DOHH2 (cell line): Measurements from ENCODE around the gene TCEA2.

Source experiments
- H3F3A ChIP-seq: fragments of 200-600 bp; sonication (generic), shearing (Covaris generic); 2 replicates; pipeline ENCODE4 v1.6.0; 2016; ENCODE audit warnings: antibody characterized with exemption, mild to moderate bottlenecking; ENCODE audit not compliant: control insufficient read depth, insufficient read depth
- H3K27ac ChIP-seq: fragments of 200-600 bp; sonication (generic); 2 replicates; pipeline ENCODE4 v1.5.1; 2014; ENCODE audit warnings: low read depth, mild to moderate bottlenecking, low read length, moderate library complexity
- H3K27me3 ChIP-seq: fragments of 200-600 bp; sonication (generic); 2 replicates; pipeline ENCODE4 v1.6.1; 2014; ENCODE audit warnings: mild to moderate bottlenecking, low read length, mixed read lengths; ENCODE audit not compliant: control insufficient read depth
- H3K36me3 ChIP-seq: fragments of 200-600 bp; sonication (generic); 2 replicates; pipeline ENCODE4 v1.6.1; 2014; ENCODE audit warnings: mild to moderate bottlenecking, low read length, moderate library complexity, mixed read lengths; ENCODE audit not compliant: control insufficient read depth
- H3K4me1 ChIP-seq: fragments of 200-600 bp; sonication (generic); 2 replicates; pipeline ENCODE4 v1.6.1; 2014; ENCODE audit warnings: mild to moderate bottlenecking, low read length, mixed read lengths; ENCODE audit not compliant: control insufficient read depth
- H3K4me2 ChIP-seq: fragments of 200-600 bp; sonication (generic); 2 replicates; pipeline ENCODE4 v1.6.0; 2014; ENCODE audit warnings: mild to moderate bottlenecking, low read length, moderate library complexity
- H3K4me3 ChIP-seq: fragments of 200-600 bp; sonication (generic); 2 replicates; pipeline ENCODE4 v1.5.1; 2014; ENCODE audit warnings: mild to moderate bottlenecking, low read length, mixed read lengths
- H3K79me2 ChIP-seq: fragments of 200-600 bp; sonication (generic); 2 replicates; pipeline ENCODE4 v1.6.1; 2014; ENCODE audit warnings: mild to moderate bottlenecking, low read length, mixed read lengths; ENCODE audit not compliant: control insufficient read depth
- H3K9me2 ChIP-seq: fragments of 200-600 bp; sonication (generic); replicated peaks from 2 replicates; pipeline ENCODE4 v1.6.1; 2014; ENCODE audit warnings: mild to moderate bottlenecking, low read length, mixed read lengths; ENCODE audit not compliant: control insufficient read depth
- H3K9me3 ChIP-seq: fragments of 200-600 bp; sonication (generic); 2 replicates; pipeline ENCODE4 v1.6.1; 2014; ENCODE audit warnings: antibody characterized with exemption, low read length, mixed read lengths; ENCODE audit not compliant: control insufficient read depth, insufficient read depth
- H4K20me1 ChIP-seq: fragments of 200-600 bp; sonication (generic); 2 replicates; pipeline ENCODE4 v1.6.0; 2014; ENCODE audit warnings: low read depth, mild to moderate bottlenecking, antibody characterized with exemption, low read length, moderate library complexity; ENCODE audit not compliant: control insufficient read depth, insufficient read depth
- EZH2phosphoT487 ChIP-seq: fragments of 200-600 bp; sonication (generic); IDR thresholded peaks from 2 replicates; pipeline ENCODE4 v1.6.1; 2017; ENCODE audit warnings: borderline replicate concordance, mild to moderate bottlenecking, antibody characterized with exemption, low read length, moderate library complexity, mixed read lengths
- TF ChIP-seq, protein P1 (sequence below): fragments of 200-600 bp; sonication (generic); IDR thresholded peaks from one replicate; pipeline ENCODE4 v1.5.1; 2014; ENCODE audit warnings: antibody characterized with exemption, mild to moderate bottlenecking, low read depth, low read length; ENCODE audit not compliant: poor library complexity, severe bottlenecking

Gene TCEA2

DNA sequence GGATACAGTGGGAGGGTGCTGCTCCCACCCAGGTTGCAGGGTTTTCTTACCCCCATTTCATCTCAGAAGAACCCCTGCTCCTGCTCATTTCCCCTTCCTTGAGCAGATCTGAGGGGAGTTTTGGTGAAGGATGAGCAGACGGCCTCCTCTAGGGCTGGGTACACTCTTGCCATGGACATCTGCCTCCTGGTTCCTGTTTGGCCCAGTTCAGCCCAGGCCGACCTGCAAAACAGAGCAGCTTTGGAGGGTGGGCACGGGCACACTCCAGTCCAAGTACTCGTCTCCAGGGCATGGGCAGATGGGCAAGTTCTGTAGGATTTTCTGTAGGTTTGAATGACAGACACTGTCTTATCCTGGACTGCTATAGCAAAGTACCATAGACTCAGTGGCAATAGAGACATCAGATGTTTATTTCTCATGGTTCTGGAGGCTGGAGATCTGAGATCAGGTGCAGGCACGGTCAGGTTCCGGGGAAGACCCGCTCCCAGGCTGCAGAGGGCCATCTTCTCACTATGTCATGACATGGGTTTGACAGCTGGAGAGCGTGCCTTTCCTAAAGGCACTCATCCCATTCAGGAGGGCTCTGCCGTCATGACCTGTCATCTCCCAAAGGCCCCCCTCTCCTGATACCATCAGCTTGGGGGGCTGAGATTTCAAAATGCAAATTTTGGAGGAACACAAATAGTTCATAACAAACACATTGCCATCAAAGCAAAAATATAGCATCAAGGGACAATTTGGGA, 38.1 kb downstream of the TCEA2 start:
- Histone ChIP-seq H3K27me3 (peaks cover 19% of the 10 kb centered on the region), H3K36me3 (no peaks in the 10 kb centered on the region), H3K4me3 (peak overlapping the region; percentile 62), H3F3A (peaks cover 5% of the 10 kb centered on the region; the same call in 1 of the 2 replicates), H3K9me2 (no peaks in the 10 kb centered on the region), H3K79me2 (no peaks in the 10 kb centered on the region), H3K9me3 (peaks cover 8% of the 10 kb centered on the region; the same call in 1 of the 2 replicates), H4K20me1 (0 out of 2 replicates have a peak, but pooled peaks cover 4% of the 10 kb centered on the region), H3K4me1 (peaks cover 46% of the 10 kb centered on the region), H3K4me2 (peak overlapping the region; percentile 54), H3K27ac (peak overlapping the region; percentile 53)
- no peak for TF ChIP-seq EZH2phosphoT487
- TF ChIP-seq, protein P1, sequence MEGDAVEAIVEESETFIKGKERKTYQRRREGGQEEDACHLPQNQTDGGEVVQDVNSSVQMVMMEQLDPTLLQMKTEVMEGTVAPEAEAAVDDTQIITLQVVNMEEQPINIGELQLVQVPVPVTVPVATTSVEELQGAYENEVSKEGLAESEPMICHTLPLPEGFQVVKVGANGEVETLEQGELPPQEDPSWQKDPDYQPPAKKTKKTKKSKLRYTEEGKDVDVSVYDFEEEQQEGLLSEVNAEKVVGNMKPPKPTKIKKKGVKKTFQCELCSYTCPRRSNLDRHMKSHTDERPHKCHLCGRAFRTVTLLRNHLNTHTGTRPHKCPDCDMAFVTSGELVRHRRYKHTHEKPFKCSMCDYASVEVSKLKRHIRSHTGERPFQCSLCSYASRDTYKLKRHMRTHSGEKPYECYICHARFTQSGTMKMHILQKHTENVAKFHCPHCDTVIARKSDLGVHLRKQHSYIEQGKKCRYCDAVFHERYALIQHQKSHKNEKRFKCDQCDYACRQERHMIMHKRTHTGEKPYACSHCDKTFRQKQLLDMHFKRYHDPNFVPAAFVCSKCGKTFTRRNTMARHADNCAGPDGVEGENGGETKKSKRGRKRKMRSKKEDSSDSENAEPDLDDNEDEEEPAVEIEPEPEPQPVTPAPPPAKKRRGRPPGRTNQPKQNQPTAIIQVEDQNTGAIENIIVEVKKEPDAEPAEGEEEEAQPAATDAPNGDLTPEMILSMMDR: no peak

DNA sequence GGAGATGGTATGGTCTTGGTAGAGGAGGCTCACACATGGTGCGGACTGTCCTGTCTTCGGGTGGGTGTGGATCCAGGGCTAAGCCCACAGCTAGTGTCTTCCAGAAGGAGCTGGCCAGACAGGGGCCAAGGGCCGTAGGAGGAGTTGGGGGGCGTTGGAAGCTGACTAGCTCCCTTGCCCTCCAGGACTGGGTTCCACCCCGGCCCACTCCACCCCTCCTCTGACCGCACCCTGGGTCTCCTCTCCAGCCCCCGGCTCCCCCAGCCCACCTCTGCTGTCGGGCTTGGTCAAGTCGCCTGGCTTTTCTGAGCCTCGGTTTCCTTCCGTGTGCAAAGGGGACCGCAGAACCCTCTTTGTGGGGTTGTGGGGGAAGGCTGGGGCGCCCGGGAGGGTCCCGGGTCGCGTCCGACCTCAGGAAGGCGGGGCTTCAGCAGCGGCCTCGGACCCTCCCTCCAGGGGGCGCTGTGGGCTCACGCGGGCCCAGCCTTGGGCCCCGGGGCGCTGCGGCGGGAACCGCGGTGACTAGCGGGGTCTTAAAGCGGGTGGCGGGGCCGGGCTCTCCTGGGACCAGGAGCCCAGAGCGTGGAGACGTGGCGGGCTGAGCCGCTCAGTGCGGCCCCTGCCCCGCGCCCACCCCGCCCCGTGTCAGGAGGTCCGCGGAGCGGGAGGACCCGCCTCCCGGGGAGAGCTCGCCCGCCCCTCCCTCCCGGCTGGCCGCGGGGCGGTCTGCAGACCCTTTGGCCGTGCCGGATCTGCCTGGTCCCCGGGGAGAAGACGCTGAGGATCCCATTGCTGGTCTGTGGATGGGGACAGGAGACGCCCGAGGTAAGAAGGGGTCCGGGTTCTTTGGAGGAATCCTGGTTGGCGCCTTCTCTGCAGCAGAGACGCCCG, 39.0 kb downstream of the TCEA2 start:
- Histone ChIP-seq H4K20me1 (0 out of 2 replicates have a peak, but pooled peaks cover 4% of the 10 kb centered on the region), H3K4me3 (peak overlapping the region; percentile 62), H3K27me3 (peaks cover 19% of the 10 kb centered on the region), H3K9me2 (no peaks in the 10 kb centered on the region), H3K4me2 (peak overlapping the region; percentile 54), H3K4me1 (peaks cover 46% of the 10 kb centered on the region), H3F3A (peaks cover 5% of the 10 kb centered on the region; the same call in 1 of the 2 replicates), H3K79me2 (no peaks in the 10 kb centered on the region), H3K36me3 (no peaks in the 10 kb centered on the region), H3K9me3 (peaks cover under 1% of the 10 kb centered on the region; the same call in 1 of the 2 replicates), H3K27ac (no peak overlapping the region)
- TF ChIP-seq, protein P1: peak; percentile 89
- TF ChIP-seq EZH2phosphoT487: no peak

DNA sequence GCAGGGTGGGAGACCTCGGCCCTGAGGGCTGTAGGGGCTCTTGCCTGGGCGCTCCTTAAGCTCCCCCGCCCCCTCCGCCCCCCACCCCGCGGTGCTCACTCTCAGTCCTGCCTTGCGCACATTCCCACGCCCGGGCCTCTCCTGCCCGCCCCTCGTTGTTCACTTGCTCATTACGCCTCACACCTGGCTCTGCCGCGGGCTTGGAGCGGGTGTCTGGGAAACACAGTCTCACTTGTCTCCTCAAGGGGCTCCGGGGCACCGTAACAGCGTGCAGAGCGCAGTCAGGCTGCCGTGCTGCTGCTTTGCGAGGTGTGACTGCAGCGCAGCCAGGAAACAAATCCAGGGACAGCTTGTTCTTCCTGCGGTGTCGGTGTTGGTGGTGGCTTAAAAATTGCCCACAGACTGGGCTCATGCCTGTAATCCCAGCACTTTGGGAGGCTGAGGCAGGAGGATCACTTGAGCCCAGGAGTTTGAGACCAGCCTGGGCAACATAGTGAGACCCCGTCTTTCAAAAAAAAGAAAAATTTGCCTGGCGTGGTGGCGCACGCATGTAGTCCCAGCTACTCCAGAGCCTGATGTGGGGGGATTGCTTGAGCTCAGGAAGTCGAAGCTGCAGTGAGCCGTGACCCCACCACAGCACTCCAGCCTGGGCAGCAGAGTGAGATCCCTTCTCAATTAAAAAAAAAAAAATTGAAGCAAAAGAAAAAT, 39.8 kb downstream of the TCEA2 start:
- Histone ChIP-seq H3K9me3 (no peaks in the 10 kb centered on the region), H3K79me2 (no peaks in the 10 kb centered on the region), H4K20me1 (0 out of 2 replicates have a peak, but pooled peaks cover 4% of the 10 kb centered on the region), H3K4me3 (peak overlapping the region; percentile 62), H3K27ac (no peak overlapping the region), H3F3A (peaks cover 5% of the 10 kb centered on the region; the same call in 1 of the 2 replicates), H3K9me2 (no peaks in the 10 kb centered on the region), H3K27me3 (peaks cover 19% of the 10 kb centered on the region), H3K4me2 (peak overlapping the region; percentile 54), H3K4me1 (peaks cover 53% of the 10 kb centered on the region), H3K36me3 (no peaks in the 10 kb centered on the region)
- TF ChIP-seq EZH2phosphoT487: no peak
- TF ChIP-seq, protein P1: no peak
